ENCODE results near the gene APOBEC3G. TPM values are rescaled to one million over a fixed set of nuclear protein-coding genes. Genes with fewer than 3 reads are reported as not detected.

Gene APOBEC3G
- total RNA-seq, 1 donor from 2014 or later: 9.3 TPM

DNA sequence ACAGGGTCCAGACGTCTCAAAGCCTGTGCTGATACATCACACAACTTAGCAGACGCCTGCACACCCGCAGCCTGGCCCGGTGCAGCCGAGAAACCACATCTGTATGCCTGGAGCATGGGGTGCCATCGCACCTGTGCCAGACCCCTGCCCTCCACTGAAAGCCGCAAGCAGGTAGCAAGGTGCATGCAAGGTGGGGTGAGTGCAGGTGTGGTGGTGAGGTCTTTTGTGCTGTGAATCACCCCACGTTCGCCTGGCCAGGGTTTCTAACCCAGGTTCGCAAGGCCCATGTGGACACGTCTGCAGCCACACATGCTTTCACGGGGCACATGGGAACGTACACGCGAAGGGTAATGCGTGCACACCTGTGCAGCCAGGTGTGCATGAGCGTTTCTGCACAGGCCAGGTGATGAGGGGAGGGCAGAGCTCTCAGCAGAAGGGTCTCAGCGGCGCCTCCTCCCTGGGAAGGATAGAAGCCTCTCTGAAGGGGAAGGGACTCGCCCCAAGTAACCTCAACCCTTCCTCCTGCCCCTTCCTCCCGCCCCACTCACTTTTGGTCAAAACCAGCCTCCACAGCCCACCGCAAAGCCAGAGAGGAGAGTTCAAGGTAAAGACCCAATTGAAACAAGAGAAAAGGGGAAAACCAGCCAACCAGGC, 55.9 kb downstream of the APOBEC3G start:
- peaks cover 27 to 66% of the 10 kb centered on the region in 2 donors for H3K36me3 ChIP-seq
- no peak overlapping the region for H3K4me3 ChIP-seq
- intact Hi-C loops (cut with DNase I): no loop called here
- no peaks in the 10 kb centered on the region for H3K27me3 ChIP-seq
- H3K27ac ChIP-seq: no peak overlapping the region
- H3K9me3 ChIP-seq: no peaks in the 10 kb centered on the region
- TF ChIP-seq, protein P1, sequence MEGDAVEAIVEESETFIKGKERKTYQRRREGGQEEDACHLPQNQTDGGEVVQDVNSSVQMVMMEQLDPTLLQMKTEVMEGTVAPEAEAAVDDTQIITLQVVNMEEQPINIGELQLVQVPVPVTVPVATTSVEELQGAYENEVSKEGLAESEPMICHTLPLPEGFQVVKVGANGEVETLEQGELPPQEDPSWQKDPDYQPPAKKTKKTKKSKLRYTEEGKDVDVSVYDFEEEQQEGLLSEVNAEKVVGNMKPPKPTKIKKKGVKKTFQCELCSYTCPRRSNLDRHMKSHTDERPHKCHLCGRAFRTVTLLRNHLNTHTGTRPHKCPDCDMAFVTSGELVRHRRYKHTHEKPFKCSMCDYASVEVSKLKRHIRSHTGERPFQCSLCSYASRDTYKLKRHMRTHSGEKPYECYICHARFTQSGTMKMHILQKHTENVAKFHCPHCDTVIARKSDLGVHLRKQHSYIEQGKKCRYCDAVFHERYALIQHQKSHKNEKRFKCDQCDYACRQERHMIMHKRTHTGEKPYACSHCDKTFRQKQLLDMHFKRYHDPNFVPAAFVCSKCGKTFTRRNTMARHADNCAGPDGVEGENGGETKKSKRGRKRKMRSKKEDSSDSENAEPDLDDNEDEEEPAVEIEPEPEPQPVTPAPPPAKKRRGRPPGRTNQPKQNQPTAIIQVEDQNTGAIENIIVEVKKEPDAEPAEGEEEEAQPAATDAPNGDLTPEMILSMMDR (IDR thresholded peaks at IDR 0.05): no peak
- DNase-seq (ENCODE audit: low spot score in 2 of 2): no peak
- no peaks in the 10 kb centered on the region for H3K4me1 ChIP-seq

DNA sequence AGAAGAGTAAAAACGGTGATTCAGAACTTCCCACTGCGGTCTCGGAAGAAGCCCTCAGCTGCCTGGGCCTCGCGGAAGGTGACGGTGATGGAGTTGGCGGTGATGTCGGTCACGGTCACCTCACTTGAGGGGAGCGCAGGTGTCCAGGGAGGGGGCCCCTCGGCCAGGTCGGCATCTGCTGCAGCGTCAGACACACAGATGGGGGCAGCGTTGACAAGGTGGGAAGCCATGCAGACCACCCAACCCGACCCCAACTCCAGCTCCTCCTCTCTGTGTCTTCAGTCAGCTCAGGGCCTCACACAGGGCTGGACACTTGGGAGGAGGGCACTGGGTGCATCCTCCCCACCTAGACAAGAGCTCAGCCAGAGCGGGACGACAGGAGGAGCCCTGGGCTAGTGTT, 56.8 kb downstream of the APOBEC3G start:
- H3K4me1 ChIP-seq: no peaks in the 10 kb centered on the region
- DNase-seq (ENCODE audit: low spot score in 2 of 2): no peak
- H3K4me3 ChIP-seq: no peak overlapping the region
- no peak overlapping the region for H3K27ac ChIP-seq
- TF ChIP-seq, protein P1 (IDR thresholded peaks at IDR 0.05): no peak
- peaks cover 35 to 72% of the 10 kb centered on the region in 2 donors for H3K36me3 ChIP-seq
- intact Hi-C loops (cut with DNase I): no loop called here
- no peaks in the 10 kb centered on the region for H3K27me3 ChIP-seq
- H3K9me3 ChIP-seq: no peaks in the 10 kb centered on the region

DNA sequence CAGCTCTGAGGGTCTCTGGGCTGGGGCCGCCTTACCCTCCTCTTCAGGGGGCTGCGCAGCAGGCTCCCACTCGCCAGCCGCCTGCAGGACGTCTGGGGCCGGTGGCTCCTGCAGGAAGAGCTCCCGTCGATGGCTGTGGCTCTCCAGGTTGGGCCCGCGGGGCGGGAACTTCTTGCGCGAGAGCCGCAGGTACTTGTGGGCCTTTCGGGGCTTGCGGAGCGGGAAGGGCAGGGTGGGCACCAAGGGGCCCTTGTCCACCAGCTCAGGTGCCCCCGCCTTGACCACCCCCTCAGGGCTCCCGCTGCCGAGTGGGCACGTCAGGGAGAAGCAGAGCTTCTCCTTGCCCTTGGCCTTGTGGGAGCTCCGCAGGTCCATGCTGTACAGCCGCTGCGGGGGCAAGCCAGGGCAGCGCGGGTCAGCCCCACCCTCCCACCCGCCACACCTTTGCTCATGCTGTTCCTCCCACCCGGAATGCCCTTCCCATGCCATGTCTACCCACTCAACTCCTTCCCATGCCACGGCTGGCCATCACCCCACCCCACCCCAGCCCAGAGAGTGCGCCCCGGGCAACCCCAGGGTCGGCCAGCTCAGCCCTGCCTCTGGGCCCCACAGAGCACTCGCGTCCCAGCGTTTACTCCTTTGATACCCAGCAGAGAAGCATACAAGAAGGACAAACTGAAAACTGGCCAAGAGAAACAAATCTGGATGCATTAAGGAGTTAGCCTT, 57.5 kb downstream of the APOBEC3G start:
- intact Hi-C loops (cut with DNase I): no loop called here

DNA sequence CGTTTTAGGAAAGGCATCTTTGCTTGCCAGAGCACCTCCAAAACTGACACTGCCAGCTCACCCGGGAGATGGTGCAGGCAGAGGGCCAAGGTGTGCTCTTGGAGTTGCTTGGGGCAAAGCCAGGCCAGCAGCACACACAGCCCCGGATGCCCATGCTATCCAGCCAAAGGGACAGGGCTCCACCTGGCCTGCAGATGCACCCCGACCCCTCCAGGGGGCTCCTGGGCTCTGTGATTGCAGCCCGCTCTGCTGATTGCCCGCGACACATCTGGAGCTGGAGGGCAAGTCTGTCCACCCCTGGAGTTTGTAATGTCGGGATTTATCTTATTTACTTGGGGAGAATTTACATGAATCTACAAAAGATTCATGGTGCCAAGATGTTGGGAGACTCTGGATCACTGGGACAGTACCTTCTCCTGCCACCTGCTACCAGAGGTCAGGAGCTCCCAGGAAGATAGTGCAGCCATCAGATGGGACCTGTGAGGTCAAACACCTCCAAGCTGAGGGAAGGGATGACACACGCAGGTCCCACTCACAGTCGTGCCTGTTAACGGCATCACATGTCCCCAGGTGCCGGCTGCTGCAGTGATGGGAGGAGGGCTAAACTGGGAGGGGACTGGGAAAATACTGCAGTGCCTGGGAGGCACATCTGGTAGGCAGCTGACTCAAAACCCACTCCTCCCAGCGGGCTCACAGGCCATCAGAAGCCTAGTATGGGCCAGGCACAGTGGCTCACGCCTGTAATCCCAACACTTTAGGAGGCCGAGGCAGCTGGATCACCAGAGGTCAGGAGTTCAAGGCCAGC, 58.2 kb downstream of the APOBEC3G start:
- peaks cover 39 to 74% of the 10 kb centered on the region in 2 donors for H3K36me3 ChIP-seq
- H3K27me3 ChIP-seq: no peaks in the 10 kb centered on the region
- no peak overlapping the region for H3K27ac ChIP-seq
- intact Hi-C loops (cut with DNase I): no loop called here
- no peaks in the 10 kb centered on the region for H3K9me3 ChIP-seq
- no peak for DNase-seq (ENCODE audit: low spot score in 2 of 2)
- TF ChIP-seq, protein P1 (IDR thresholded peaks at IDR 0.05): peak in 2 of 3 experiments; percentile 11 to 15
- H3K4me3 ChIP-seq: no peak overlapping the region
- no peaks in the 10 kb centered on the region for H3K4me1 ChIP-seq

More for the DNA sequence above, 57.5 kb downstream of the APOBEC3G start:
- no peak for DNase-seq (ENCODE audit: low spot score in 2 of 2)
- no peak overlapping the region for H3K27ac ChIP-seq
- no peaks in the 10 kb centered on the region for H3K9me3 ChIP-seq
- TF ChIP-seq, protein P1 (IDR thresholded peaks at IDR 0.05): no peak
- H3K4me3 ChIP-seq: no peak overlapping the region
- no peaks in the 10 kb centered on the region for H3K4me1 ChIP-seq
- H3K27me3 ChIP-seq: no peaks in the 10 kb centered on the region
- H3K36me3 ChIP-seq: peaks cover 38 to 74% of the 10 kb centered on the region in 2 donors

DNA sequence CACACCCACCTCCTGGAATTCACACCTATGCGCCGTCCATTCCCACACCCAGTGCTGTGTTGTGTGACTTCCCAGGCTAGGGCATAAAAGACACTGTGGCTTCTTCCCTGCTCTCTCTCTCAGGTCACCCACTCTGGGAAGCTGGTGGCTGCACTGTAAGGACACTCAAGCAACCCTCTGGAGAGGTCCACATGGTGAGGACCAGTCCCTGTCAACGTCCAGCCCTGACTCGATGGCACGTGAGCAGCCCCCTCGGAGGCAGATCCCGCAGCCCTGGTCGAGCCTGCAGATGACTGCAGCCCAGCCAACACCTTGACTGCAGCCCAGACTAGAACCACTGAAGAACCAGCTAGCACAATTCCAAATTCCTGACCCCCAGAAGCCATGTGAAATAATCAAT, 59.2 kb downstream of the APOBEC3G start:
- Histone ChIP-seq H3K4me1 (no peaks in the 10 kb centered on the region), H3K27me3 (no peaks in the 10 kb centered on the region), H3K9me3 (no peaks in the 10 kb centered on the region), H3K27ac (no peak overlapping the region), H3K36me3 (peaks cover 41 to 72% of the 10 kb centered on the region in 2 donors), H3K4me3 (no peak overlapping the region)
- intact Hi-C loops (cut with DNase I): no loop called here
- TF ChIP-seq, protein P1 (IDR thresholded peaks at IDR 0.05): no peak
- DNase-seq (ENCODE audit: low spot score in 2 of 2): no peak

Other genes with a start within 250 kb of the APOBEC3G start
- 46.3 TPM for gene NPTXR, start 233.2 kb upstream of the APOBEC3G start, total RNA-seq
- gene CBX6, start 205.1 kb upstream of the APOBEC3G start, total RNA-seq: 159 TPM
- not detected for gene APOBEC3A, start 119.7 kb upstream of the APOBEC3G start, total RNA-seq
- gene APOBEC3B, start 94.9 kb upstream of the APOBEC3G start, total RNA-seq: 0.64 TPM
- 9.5 TPM for gene APOBEC3C, start 63.0 kb upstream of the APOBEC3G start, total RNA-seq
- gene APOBEC3D, start 56.1 kb upstream of the APOBEC3G start, total RNA-seq: 0.75 TPM
- gene APOBEC3F, start 36.4 kb upstream of the APOBEC3G start, total RNA-seq: 0.11 TPM
- gene APOBEC3H, start 20.0 kb downstream of the APOBEC3G start, total RNA-seq: not detected
- 261 TPM for gene CBX7, start 75.4 kb downstream of the APOBEC3G start, total RNA-seq
- 8.9 TPM for gene PDGFB, start 167.7 kb downstream of the APOBEC3G start, total RNA-seq
- 1,479 TPM for gene RPL3, start 242.3 kb downstream of the APOBEC3G start, total RNA-seq

All from ascending aorta (tissue), 2 donors.